ENCODE measurements around the gene CNNM1.

- TF ChIP-seq, protein P1, sequence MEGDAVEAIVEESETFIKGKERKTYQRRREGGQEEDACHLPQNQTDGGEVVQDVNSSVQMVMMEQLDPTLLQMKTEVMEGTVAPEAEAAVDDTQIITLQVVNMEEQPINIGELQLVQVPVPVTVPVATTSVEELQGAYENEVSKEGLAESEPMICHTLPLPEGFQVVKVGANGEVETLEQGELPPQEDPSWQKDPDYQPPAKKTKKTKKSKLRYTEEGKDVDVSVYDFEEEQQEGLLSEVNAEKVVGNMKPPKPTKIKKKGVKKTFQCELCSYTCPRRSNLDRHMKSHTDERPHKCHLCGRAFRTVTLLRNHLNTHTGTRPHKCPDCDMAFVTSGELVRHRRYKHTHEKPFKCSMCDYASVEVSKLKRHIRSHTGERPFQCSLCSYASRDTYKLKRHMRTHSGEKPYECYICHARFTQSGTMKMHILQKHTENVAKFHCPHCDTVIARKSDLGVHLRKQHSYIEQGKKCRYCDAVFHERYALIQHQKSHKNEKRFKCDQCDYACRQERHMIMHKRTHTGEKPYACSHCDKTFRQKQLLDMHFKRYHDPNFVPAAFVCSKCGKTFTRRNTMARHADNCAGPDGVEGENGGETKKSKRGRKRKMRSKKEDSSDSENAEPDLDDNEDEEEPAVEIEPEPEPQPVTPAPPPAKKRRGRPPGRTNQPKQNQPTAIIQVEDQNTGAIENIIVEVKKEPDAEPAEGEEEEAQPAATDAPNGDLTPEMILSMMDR (conservative IDR thresholded peaks at IDR 0.05) = no peak
- no peak for TF ChIP-seq EZH2 (IDR thresholded peaks at IDR 0.05; ENCODE audit: low read depth)
Measured at GRCh38 chr10:99339077-99339476, 9.9 kb downstream of the CNNM1 start.
